H1 (cell line): ENCODE data around the gene MAPK8IP3. TPM values are rescaled to one million over a fixed set of nuclear protein-coding genes. Genes with fewer than 3 reads are reported as not detected.

Source experiments
- ASH2L ChIP-seq: fragments of 200-600, 300-600 bp; sonication (generic); IDR thresholded peaks from one replicate; pipeline ENCODE4 v1.7.1; 2017; ENCODE audit warnings: low read length
- BCL11A ChIP-seq, 2 experiments: IDR thresholded peaks; one replicate each; pipeline ENCODE4 v1.6.1; 2011; ENCODE audit warnings: low read depth in 2 of 2, low read length in 2 of 2, mild to moderate bottlenecking in 2 of 2
- CBX8 ChIP-seq: fragments of 300-800, 300-1000 bp; sonication (generic); IDR thresholded peaks from 2 replicates; pipeline ENCODE4 v1.7.1; 2016; ENCODE audit warnings: low read depth, low read length, borderline replicate concordance
- CHD2 ChIP-seq: IDR thresholded peaks from 2 replicates; pipeline ENCODE4 v1.6.1; 2012; ENCODE audit warnings: low read length, improper control_type of control experiment
- CHD7 ChIP-seq: fragments of 300-600 bp; sonication (generic); IDR thresholded peaks from 2 replicates; pipeline ENCODE4 v1.7.1; 2012; ENCODE audit warnings: low read length, moderate library complexity, mild to moderate bottlenecking, inconsistent platforms; ENCODE audit not compliant: insufficient replicate concordance
- CTBP2 ChIP-seq: IDR thresholded peaks from 2 replicates; pipeline ENCODE4 v1.7.0; 2011; ENCODE audit warnings: borderline replicate concordance, mild to moderate bottlenecking, moderate library complexity, mixed read lengths, low read length; ENCODE audit not compliant: insufficient read depth, insufficient read length
- EGR1 ChIP-seq: IDR thresholded peaks from 2 replicates; pipeline ENCODE4 v1.6.1; 2011; ENCODE audit warnings: low read depth, low read length, borderline replicate concordance
- SP1 ChIP-seq: IDR thresholded peaks from 2 replicates; pipeline ENCODE4 v1.6.1; 2011; ENCODE audit warnings: low read depth, low read length
- TAF7 ChIP-seq: optimal IDR thresholded peaks from 2 replicates; pipeline ENCODE3; 2011; ENCODE audit warnings: low read depth, mild to moderate bottlenecking, inconsistent platforms, low read length, moderate library complexity, borderline replicate concordance
- polyA plus RNA-seq, 7 experiments: library from polyadenylated mRNA; depleted of rRNA in 3 of 7; stranded (reverse) in 5 of 7; unstranded in 2 of 7; fragments of >200 nt in 5 of 7; fragments of 200-250 nt in 2 of 7; gene quantifications; 1 replicate in 5 of 7; 2 replicates in 1 of 7; 4 replicates in 1 of 7; pipeline versions ENCODE4 v1.2.1 to v1.2.3, GENCODE V29; 2011 to 2013; ENCODE audit warnings: missing spikeins in 2 of 7, mixed read lengths in 2 of 7
- total RNA-seq: library from RNA; stranded (reverse); fragmentation: NEBNext Ultra II Directional; extraction: Animal tissue kit (Norgen Biotek cat#: 25700); gene quantifications from 2 replicates; pipeline ENCODE4 v1.2.1, GENCODE V29; 2021

The MAPK8IP3 gene
- total and polyA plus RNA-seq, 2 of the 8 experiments (the other 6 are each of a cell fraction or from before 2014, with no cell fraction given) = 16.9 to 43.4 TPM

DNA sequence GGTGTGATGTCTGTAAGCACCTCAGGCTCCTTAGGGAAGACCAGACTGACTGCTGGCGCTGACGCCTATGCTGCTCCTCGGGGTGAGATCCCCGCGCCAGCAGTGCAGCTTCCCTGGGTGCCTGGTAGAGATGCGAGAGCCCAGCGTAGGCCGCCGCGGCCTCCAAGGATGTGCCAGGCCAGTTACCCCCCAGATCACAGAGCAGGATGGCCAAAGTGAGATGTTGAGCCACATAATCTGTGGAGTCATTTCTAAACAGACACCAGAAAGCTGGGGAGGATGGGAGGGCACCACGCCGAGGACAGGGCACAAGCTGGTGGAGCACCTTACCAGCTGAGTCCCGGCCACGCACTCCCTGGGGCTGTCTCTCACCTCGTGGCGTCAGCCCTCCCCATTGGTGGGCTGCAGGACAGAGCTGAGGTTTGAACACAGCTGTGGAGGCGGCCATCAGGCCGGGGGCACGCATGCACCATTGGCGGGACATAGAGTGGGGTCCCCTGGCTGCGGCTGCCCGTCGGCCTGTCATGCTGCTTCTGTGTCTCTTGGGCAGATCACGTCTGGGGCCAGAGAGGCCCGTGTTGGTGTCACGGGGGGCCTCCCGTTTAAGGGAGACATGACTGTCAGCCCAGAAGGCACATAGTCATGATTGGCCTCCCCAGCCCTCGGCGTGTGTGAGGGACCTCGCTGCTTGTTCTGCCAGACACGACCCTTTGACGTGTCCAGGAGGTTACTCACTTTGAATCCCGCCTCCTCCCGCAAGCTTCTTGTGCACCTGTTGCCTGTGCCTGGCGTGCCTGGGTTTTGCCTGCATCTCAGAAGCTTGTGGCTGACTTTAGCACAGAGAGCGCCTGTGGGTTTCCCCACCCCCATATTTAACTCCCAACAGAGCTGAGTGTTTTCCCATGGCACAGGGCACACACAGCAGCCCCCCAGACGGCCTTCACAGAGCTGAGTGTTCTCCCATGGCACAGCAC is 21.9 kb downstream of the MAPK8IP3 start (continued):
- TF ChIP-seq CHD7 (no peak), BCL11A (IDR thresholded peaks at IDR 0.05; ENCODE audit: low read depth in 2 of 2, low read length in 2 of 2) (no peak), CHD2 (no peak), ASH2L (no peak), CBX8 (no peak), CTBP2 (no peak), SP1 (no peak), TAF7 (no peak), EGR1 (no peak)
